ENCODE results near the gene SLC9C2.

SLC9C2 gene

DNA sequence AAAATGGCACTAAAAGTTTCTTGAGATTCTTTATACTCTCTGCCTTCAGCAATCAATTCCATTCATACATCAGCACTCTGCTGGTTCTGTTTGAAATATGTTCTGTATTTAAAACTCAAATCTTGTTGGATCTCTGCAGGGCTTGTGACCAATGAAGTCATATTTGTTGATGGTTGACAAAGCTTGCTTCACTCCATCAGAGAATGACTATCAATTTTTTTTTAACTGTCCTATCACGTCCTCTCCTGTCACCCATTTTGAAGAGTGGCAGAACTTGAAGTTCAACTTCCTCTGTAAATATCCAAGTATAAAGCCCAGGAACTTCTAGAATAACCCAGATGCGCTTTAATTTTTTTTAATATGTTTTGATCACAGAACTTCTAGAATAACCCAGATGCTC is 114.9 kb downstream of the SLC9C2 start:
- Histone ChIP-seq H3K4me3 (ENCODE audit: low read depth in 1 of 2, low read length in 1 of 2) (no peak overlapping the region), H3K9me3 (no peaks in the 10 kb centered on the region), H3K27me3 (no peaks in the 10 kb centered on the region), H3K27ac (no peak overlapping the region), H3K36me3 (peaks cover 59% of the 10 kb centered on the region), H3K4me1 (ENCODE audit: control insufficient read depth in 1 of 2, insufficient read depth in 1 of 2, low read depth in 1 of 2, low read length in 1 of 2) (no peaks in the 10 kb centered on the region)
- TF ChIP-seq, protein P1, sequence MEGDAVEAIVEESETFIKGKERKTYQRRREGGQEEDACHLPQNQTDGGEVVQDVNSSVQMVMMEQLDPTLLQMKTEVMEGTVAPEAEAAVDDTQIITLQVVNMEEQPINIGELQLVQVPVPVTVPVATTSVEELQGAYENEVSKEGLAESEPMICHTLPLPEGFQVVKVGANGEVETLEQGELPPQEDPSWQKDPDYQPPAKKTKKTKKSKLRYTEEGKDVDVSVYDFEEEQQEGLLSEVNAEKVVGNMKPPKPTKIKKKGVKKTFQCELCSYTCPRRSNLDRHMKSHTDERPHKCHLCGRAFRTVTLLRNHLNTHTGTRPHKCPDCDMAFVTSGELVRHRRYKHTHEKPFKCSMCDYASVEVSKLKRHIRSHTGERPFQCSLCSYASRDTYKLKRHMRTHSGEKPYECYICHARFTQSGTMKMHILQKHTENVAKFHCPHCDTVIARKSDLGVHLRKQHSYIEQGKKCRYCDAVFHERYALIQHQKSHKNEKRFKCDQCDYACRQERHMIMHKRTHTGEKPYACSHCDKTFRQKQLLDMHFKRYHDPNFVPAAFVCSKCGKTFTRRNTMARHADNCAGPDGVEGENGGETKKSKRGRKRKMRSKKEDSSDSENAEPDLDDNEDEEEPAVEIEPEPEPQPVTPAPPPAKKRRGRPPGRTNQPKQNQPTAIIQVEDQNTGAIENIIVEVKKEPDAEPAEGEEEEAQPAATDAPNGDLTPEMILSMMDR (IDR thresholded peaks at IDR 0.05) = no peak

DNA sequence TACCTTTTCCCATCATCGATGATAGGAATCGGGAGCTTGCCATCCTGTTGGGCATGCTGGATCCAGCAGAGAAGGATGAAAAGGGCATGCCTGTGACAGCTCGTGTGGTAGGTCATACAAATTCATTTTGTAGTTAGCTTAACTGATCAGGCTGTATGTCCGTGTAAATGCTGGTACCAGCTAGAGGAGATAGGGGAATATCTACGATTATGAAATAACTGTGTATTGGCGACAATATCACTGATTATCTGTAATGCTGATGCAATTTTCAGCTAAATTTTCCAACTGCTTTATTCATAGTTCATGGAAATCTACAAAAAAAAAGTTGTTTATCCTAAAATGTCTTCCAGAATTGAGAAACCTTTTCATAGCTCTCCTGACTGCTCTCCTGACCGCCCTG is 117.5 kb downstream of the SLC9C2 start:
- Histone ChIP-seq H3K4me3 (ENCODE audit: low read depth in 1 of 2, low read length in 1 of 2) (no peak overlapping the region), H3K9me3 (no peaks in the 10 kb centered on the region), H3K27me3 (no peaks in the 10 kb centered on the region), H3K27ac (no peak overlapping the region), H3K4me1 (ENCODE audit: control insufficient read depth in 1 of 2, insufficient read depth in 1 of 2, low read depth in 1 of 2, low read length in 1 of 2) (no peaks in the 10 kb centered on the region), H3K36me3 (peaks cover 78% of the 10 kb centered on the region)
- TF ChIP-seq, protein P1 (IDR thresholded peaks at IDR 0.05) = no peak

DNA sequence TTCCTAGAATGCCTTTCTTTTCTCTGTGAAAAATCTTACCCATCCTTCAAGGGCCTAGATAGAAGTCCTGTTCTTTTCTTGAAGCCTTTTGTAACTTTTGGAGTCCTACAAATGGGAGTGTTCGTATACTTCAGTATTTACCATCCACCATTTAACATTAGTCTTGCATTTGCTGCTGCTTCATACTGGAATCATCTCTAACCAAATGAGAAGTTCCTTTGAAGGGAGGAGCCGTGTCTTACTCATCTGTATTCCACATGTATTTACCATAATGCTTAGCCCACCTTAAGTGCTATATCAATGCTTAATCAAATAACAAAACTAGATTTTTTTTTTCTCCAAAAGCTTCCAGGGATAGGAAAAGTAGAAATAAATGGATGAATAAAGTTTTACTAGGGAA is 118.6 kb downstream of the SLC9C2 start:
- Histone ChIP-seq H3K36me3 (peaks cover 77% of the 10 kb centered on the region), H3K27me3 (no peaks in the 10 kb centered on the region), H3K9me3 (no peaks in the 10 kb centered on the region), H3K27ac (no peak overlapping the region), H3K4me3 (ENCODE audit: low read depth in 1 of 2, low read length in 1 of 2) (no peak overlapping the region), H3K4me1 (ENCODE audit: control insufficient read depth in 1 of 2, insufficient read depth in 1 of 2, low read depth in 1 of 2, low read length in 1 of 2) (peaks cover 4% of the 10 kb centered on the region in 2 experiments)
- TF ChIP-seq, protein P1 (IDR thresholded peaks at IDR 0.05) = no peak

DNA sequence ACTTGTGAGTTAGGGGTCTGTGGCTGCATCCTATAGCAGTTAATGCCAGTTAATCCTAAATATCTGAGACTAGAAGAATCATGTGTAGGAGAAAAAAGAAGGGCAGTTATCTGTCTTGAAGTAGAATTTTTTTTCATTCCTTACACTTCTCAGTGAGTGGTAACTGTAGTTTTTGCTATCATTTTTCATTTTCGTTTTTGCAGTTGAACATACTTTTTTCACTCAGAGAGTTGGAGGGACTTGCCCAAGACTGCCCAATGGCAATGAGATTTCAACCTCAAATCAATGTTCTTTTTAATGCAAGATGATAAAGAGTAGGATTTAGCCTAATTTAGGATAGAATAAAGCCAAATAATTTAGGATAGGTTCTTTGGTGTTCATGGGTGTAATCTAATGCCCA is 120.2 kb downstream of the SLC9C2 start:
- Histone ChIP-seq H3K9me3 (no peaks in the 10 kb centered on the region), H3K4me1 (ENCODE audit: control insufficient read depth in 1 of 2, insufficient read depth in 1 of 2, low read depth in 1 of 2, low read length in 1 of 2) (peaks cover 15 to 19% of the 10 kb centered on the region in 2 experiments), H3K4me3 (ENCODE audit: low read depth in 1 of 2, low read length in 1 of 2) (no peak overlapping the region), H3K36me3 (peaks cover 61% of the 10 kb centered on the region), H3K27me3 (no peaks in the 10 kb centered on the region), H3K27ac (no peak overlapping the region)
- TF ChIP-seq, protein P1 (IDR thresholded peaks at IDR 0.05) = no peak

DNA sequence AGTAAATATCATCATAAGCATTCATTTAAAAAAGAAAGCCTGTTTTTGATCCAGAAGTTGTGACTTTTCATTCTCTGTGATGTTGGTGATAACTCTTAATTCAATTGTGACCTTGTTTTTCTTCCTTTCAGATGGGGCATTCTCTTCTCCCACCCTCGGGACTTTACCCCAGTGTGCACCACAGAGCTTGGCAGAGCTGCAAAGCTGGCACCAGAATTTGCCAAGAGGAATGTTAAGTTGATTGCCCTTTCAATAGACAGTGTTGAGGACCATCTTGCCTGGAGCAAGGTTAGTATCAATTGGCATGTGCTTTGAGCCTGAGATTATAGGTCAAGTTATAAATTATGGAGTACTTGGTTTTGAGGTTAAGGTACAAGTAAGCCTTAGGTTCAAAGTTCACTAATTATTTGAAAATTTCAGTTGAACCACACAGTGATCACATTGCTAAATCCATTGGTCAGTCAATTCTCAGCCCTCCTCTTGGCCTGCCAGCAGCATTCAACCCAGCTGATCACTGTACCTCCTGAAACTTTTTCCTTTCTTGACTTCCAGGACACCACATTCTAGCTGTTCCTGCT is 121.6 kb downstream of the SLC9C2 start:
- TF ChIP-seq, protein P1 (IDR thresholded peaks at IDR 0.05) = no peak
- Histone ChIP-seq H3K9me3 (no peaks in the 10 kb centered on the region), H3K27me3 (no peaks in the 10 kb centered on the region), H3K27ac (no peak overlapping the region), H3K4me3 (ENCODE audit: low read depth in 1 of 2, low read length in 1 of 2) (no peak overlapping the region), H3K4me1 (ENCODE audit: control insufficient read depth in 1 of 2, insufficient read depth in 1 of 2, low read depth in 1 of 2, low read length in 1 of 2) (peaks cover 18 to 24% of the 10 kb centered on the region in 2 experiments), H3K36me3 (peaks cover 47% of the 10 kb centered on the region)
